ENCODE data around the gene AQP12B.

The AQP12B gene

DNA sequence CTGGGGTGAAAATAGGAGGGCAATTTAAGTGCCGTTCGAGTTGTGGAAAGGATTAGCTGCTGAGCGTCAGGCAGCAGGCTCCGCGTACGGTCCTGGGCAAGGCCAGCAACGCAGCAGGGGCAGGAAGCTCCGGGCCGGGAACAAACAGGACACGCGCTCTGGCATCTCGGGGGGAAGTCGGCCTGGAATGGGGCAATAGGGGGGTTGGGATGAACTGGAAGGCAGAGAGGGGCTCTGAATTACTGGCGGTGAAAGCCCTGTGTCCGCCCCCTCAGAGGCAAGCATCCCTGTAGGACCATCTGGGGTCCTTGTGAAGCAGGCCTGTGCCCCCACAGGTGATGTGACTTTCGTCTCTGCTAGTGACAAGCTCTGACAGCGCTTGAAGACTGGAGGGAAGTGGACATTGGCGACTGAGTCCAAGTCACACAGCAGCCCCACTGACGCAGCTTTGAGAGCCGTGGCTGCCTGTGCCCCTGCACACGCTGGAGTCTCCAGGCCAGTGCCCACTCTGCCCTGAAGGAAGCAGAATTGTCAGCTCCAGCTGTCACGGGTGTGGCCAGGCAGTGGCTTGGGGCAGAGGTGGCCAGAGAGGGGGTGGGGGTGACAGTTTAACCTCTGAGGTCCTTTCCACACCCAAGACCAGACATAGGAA, 35.1 kb downstream of the AQP12B start:
- DNase-seq, result no peak

DNA sequence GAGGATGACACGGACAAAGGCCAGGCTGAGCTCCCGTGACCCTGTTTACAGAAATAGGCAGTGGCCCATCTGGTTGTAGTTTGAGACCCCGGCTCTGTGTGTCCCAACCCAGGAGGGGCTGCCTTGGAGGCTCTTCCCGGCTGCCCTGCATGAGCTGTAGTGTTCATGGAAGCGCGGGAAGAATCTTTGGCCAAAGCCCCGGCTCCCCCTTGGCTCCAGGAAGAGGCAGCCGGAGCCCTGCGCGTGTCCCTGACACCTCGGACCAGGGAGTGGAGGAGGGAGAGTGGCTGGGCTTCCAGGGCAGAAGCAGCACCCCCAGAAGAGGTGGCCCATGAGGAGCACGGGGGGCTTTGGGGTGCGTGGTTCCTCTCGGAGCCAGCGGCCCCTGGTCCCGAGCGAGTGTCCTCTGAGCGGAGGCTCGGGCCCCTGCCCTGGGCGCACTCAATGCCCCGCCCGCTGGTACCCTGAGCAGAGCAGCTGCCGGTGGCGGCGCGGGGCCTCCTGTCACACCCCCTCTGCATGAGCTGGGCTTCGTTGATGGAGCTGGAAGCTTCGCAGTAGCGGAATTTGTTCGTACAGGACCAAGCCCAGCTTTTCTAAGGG, 35.7 kb downstream of the AQP12B start:
- DNase-seq, result no peak

GRCh38 chr2:240646176-240646899, 36.3 kb downstream of the AQP12B start:
- DNase-seq, result no peak

GRCh38 chr2:240645801-240646175, 36.9 kb downstream of the AQP12B start:
- no peak for DNase-seq

DNA sequence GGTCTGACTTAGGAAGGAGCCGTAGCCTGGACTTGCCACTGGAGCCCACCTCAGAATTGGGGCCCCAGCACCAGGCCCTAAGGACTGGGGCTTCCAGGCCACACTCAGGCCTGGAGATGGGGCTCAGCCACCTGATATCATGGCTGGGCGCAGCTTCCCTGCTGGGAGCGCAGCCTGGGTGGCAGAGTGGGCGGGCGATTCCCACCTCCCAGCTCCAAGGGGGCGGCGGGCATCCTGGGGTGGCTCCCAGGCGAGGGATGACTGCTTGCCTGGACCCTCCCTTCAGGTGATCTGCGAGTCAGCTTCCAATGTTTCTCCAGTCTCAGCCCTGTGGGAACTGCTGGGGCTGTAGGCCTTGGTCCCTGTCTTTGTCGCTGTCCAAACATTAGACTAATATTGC, 37.3 kb downstream of the AQP12B start:
- DNase-seq, result no peak

DNA sequence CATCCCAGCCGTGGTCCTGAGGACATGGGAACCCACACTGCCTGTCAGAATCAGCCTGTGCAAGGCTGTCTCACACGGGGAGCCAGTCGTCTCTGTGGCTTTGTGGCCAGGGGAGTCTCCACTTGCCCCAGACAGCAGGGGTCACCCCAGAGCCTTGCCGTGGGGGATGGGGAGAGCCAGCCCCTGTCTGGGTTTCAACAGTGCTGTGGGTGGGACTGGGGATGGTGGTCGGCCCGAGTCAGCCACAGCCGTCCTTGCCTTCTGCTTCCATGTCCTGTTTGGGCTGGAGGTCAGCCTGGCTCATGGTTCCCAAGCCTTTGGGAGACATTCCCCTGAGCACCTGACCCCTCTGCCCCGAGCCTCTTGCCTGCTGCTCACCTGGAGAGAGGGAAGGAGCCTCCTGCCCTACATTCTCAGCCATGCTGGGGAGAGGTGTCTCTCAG, 37.8 kb downstream of the AQP12B start:
- no peak for DNase-seq

DNA sequence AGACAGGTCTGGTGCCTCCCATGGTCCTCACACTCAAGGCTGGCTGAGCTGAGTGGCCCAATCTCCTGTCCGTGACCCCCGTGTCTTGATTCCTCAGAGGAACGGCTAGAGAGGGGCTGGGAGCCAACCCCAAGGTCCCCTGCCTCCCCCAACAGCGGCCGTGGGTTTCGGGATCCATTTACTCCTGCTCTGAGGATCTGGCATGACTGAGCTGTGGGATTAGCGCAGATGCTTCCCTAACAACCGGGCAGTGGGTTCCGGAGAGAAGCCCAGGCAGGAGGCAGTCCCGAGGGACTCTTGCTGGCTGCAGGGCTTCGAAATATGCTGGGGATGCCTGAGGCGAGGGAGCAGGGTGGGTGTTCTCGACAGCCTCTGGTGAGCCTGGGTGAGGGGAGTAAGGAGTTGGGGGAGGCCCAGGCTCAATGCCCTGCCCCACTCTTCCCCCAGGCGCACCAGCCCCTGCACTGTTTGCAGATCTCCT, 38.5 kb downstream of the AQP12B start:
- no peak for DNase-seq

DNA sequence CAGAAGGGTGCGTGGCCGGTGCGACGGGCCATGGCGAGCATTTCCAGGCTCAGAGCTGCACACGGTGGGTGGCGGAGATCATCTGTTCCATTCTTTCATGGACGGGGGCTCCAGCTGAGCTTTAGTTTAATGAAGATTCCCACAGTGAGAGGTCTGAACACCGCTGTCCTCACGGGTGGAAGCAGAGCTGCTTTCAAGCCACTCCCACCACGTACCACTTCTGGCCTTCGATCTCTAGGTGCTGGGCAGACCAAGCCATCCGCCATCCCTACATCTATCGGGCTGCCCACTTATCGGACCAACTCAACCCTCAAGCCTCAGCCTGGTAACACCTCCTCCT, 38.9 kb downstream of the AQP12B start:
- no peak for DNase-seq

DNA sequence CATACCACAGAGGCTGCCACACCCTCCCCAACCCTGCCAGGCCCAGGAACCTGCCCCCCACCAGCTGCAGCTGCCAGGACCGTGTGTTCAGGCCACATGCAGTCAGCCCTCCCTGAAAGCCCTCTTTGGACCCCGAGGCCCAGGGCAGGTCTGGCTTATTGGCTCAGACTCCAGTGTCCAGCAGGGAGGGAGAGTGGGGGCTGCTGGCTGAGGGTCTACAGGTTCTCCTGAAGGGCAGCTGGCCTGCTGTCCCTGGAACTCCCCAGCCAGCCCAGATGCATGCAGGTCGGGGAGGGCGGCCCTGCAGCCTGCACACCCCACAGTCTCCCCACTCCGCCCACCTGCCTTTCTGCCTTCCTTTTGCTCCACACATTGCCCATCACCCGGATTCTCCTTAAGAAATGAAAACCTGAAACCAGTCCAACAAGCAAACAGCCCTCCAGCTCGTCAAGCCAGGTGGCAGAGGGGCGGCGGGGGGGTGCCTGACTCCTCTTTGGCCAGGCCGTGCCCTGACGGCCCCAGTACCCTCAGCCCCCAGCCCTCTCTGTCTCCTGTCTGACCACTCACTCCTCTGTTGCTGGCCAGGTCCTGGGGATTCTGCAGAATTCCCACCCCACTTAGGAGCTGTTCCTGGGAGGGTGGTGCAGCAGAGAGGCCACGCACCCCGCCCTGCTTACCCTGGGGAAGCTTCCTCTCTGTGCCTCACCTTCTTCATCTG, 39.4 kb downstream of the AQP12B start:
- DNase-seq, result no peak

DNA sequence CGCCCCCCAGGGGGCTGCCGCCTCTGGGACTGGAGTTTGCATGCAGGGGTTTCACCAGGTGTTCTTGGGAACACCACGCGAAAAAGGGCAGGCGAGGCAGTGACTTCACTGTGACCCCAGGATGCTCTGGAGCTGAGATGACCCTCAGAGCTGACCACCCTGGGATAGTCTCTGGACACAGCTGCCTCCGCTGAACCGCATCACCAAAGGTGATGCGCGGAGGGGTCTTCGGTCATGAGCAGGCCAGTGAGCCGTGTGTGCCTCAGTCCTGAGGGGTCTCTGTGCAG, 39.9 kb downstream of the AQP12B start:
- DNase-seq, result no peak

- no peak for DNase-seq
Observed at GRCh38 chr2:240642061-240642805, 40.5 kb downstream of the AQP12B start.

DNA sequence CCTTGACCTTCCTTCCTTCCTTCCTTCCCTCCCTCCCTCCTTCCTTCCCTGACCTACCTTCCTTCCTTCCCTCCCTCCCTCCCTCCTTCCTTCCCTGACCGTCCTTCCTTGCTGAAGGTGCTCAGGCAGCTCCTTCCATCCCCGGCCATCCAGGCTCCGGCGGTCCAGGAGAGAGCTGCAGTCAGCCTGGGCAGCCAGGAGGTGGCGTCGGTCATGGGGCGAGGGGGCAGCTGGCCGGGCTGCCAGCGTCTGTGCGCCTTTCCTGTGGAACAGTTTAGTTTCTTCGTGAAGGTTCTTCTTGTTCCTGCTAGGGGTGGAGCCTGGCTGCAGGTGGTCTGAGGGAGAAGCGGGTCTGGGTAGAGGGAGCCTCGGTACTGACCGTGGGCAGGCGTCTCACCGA, 41.7 kb downstream of the AQP12B start:
- no peak for DNase-seq

DNA sequence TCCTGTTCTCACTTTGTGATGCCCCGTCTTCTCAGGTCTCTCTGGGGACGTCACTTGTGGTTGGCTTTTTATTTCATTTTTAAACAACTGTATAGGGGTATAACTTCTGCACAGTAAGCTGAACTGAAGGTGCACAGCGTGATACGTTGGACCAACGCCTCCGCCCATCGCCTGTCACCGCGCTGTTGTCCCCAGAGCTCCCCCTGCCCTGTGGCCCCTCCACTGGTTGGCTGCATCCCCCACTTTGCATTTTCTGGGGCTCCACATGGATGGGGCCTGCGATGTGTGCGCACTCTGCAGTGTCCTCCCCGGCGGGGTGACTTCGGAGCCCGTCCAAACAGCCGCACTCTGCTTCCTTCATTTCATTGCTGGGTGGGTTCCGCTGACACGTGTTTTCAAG, 43.1 kb downstream of the AQP12B start:
- DNase-seq, result no peak

DNA sequence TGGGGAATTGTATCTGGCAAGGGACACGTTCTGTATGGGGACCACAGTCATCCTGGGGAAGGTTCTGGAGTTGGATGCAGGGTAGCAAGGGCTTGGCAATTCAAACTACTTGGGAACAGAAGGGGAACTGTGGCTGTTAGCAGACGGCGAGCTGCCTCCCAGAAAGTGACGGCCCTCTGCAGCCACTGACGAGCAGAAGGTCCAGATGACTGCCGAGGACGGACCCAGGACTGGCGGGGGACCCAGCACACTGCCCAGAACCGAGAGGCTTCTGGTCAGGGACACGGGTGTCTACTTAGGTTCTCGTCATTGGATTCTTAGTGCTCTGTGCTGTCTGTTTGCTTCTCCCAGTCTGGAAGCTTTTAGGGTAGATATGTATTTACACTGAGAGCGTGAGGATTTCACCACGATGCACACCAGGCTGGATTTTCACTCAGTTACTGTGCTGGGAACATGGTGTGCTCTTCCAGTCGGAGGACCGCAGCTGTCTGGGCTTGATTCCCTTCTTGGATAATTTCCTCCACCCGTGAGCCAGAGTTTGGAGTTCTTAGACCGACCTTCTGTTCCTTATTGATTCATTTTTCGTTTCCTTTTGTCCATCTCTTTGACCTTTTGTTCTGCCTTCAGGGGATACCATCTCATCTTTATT, 44.0 kb downstream of the AQP12B start:
- DNase-seq, result no peak

DNA sequence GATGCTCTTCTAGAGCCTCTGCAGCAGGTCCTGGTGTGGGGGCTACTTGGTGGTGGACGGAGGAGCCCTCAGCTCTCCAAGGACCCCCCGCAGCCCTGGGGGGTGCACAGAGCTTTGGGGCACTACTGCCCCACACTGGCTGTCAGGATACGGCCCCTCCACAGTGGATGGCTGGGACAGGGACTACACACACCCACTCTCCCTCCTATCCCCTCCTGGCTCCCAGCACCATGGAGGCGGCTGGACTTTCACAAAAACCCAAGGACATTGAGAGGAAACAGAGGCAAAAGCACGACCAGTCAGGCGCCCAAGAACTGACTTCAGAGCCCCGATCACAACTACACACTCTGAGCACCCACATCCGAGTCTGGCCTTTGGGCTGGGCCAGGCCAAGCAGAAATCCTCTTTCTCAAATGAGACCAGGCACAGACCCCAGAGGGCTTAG, 44.8 kb downstream of the AQP12B start:
- DNase-seq, result no peak

- no peak for DNase-seq
Observed at GRCh38 chr2:240637116-240637900, 45.4 kb downstream of the AQP12B start.

GRCh38 chr2:240636563-240637115, 46.0 kb downstream of the AQP12B start:
- DNase-seq, result no peak

DNA sequence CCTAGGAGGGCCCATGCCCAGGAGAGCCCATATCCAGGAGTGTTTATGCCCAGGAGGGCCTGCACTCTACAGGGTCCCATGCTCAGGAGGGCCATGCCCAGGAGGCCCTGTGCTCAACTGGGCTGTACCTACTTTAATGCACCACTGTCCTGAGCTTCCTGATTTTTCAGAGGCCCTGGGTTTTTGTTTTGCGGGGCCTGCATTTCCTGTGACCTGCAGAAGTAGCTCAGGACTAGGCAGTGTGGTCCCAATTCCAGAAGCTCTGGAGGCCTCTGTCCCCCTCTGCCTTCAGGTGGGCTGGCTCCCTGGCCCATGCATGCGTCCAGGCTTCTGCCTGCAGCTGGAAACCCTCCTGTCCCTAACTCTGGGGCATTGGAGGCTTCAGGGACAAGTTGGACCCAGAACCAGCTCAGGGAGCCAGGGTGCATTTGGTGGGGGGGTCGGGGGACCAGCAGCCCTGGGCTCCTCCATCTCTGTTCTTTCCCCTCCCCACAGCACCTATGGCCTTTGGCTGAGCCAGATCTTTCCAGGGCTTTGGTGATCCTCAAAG, 46.6 kb downstream of the AQP12B start:
- no peak for DNase-seq

DNA sequence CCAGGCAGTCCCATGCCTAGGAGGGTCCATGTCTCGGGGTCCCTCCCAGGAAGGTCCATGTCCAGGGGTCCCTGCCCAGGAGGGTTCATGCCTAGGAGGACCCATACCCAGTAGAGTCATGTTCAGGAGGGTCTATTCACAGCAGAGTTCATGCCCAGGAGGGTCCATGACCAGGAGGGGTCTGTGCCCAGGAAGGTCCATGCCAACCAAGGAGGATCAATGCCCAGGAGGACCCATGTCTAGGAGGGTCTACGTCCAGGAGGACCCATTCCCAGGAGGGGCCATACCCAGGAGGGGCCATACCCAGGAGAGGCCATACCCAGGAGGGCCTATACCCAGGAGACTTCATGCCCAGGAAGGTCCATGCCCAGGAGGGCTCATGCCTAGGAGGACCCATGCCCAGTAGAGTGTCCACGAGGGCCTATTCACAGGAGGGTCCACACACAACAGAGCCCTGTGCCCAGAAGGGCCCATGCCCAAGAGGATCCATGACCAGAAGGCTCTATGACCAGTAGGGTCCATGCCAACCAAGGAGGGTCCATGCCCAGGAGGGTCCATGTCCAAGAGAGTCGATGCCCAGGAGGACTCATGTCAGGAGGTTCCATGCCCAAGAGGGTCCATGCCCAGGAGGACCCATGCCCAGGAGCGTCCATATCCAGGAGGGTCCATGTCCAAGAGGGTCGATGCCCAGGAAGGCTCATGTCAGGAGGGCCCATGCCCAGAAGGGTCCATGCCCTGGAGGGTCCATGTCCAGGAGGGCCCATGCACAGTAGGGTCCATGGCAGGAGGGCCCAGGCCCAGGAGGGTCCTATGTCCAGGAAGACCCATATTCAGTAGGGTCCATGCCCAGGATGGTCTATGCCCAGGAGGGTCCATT, 47.3 kb downstream of the AQP12B start:
- no peak for DNase-seq

DNA sequence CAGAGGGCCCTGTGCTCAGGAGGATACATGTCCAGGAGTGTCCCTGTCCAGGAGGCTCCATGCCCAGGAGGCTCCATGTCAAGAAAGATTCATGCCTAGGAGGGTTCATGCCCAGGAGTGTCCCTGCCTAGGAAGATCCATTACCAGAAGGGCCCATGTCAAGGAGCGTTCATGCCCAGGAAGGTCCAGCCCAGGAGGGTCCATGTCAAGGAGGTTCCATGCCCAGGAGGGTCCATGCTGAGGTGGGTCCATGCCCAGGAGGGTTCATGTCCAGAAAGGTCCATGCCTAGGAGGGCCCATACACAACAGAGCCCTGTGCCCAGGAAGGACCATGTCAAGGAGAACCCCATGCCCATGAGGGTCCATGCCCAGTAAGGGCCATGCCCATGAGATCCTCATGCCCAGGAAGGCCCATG, 50.4 kb downstream of the AQP12B start:
- DNase-seq, result no peak

All from stimulated activated CD4-positive, alpha-beta T cell treated with anti-CD3 and anti-CD28 coated beads, Interleukin-12 subunit alpha, Interleukin-12 subunit beta, amount 100 ng/mL, for 4 hours (primary cell).